ENCODE data around the gene NPAS3. TPM values are rescaled to one million over a fixed set of nuclear protein-coding genes. Genes with fewer than 3 reads are reported as not detected.

The NPAS3 gene
- total RNA-seq, 1 donor from 2014 or later, result 2.4 TPM

GRCh38 chr14:33742166-33742565, 803.5 kb downstream of the NPAS3 start:
- TF ChIP-seq CTCF (IDR thresholded peaks at IDR 0.05; ENCODE audit: partially characterized antibody, unreplicated experiment), result no peak
- Mint-ChIP-seq H3K4me1 (ENCODE audit: low read depth, unreplicated experiment) (no peaks in the 10 kb centered on the region), H3K27me3 (ENCODE audit: unreplicated experiment) (peaks cover 1% of the 10 kb centered on the region), H3K36me3 (ENCODE audit: unreplicated experiment) (no peaks in the 10 kb centered on the region), H3K9me3 (ENCODE audit: unreplicated experiment) (no peaks in the 10 kb centered on the region), H3K27ac (ENCODE audit: unreplicated experiment) (no peak overlapping the region), H3K4me3 (ENCODE audit: unreplicated experiment) (no peak overlapping the region)
- DNase-seq, result no peak

- Mint-ChIP-seq H3K27me3 (ENCODE audit: unreplicated experiment) (peaks cover 1% of the 10 kb centered on the region), H3K4me3 (ENCODE audit: unreplicated experiment) (no peak overlapping the region), H3K36me3 (ENCODE audit: unreplicated experiment) (no peaks in the 10 kb centered on the region), H3K4me1 (ENCODE audit: low read depth, unreplicated experiment) (no peaks in the 10 kb centered on the region), H3K9me3 (ENCODE audit: unreplicated experiment) (no peaks in the 10 kb centered on the region), H3K27ac (ENCODE audit: unreplicated experiment) (no peak overlapping the region)
- DNase-seq, result no peak
- no peak for TF ChIP-seq CTCF (IDR thresholded peaks at IDR 0.05; ENCODE audit: partially characterized antibody, unreplicated experiment)
Measured at GRCh38 chr14:33745163-33745562, 806.5 kb downstream of the NPAS3 start.

- no peak overlapping the region for H3K4me3 Mint-ChIP-seq (ENCODE audit: unreplicated experiment)
- no peaks in the 10 kb centered on the region for H3K4me1 Mint-ChIP-seq (ENCODE audit: low read depth, unreplicated experiment)
- H3K9me3 Mint-ChIP-seq (ENCODE audit: unreplicated experiment), result no peaks in the 10 kb centered on the region
- H3K36me3 Mint-ChIP-seq (ENCODE audit: unreplicated experiment), result no peaks in the 10 kb centered on the region
- no peak for TF ChIP-seq CTCF (IDR thresholded peaks at IDR 0.05; ENCODE audit: partially characterized antibody, unreplicated experiment)
- no peak for DNase-seq
- no peak overlapping the region for H3K27ac Mint-ChIP-seq (ENCODE audit: unreplicated experiment)
- peaks cover under 1% of the 10 kb centered on the region for H3K27me3 Mint-ChIP-seq (ENCODE audit: unreplicated experiment)
Measured at GRCh38 chr14:33747749-33748148, 809.1 kb downstream of the NPAS3 start.

DNA sequence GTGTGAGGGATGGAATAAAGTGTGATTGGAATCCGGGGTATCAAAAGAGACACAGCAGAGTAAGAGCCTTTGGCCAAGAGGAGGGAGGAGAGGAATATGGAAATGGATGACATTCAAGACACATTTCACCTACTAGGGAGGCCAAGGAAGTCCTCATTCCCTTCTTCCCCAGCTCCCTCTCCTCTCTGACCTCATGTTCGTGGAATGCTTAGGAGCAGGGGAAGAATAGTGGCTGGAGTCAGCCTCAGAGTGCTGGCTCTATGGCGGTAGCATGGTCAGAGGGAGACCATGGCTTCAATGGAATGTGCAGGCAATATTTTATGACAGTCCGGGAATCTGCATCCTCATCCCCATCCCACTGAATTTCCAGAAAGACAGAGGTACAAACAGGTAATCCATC, 815.6 kb downstream of the NPAS3 start:
- Mint-ChIP-seq H3K9me3 (ENCODE audit: unreplicated experiment) (peaks cover 2% of the 10 kb centered on the region), H3K27me3 (ENCODE audit: unreplicated experiment) (no peaks in the 10 kb centered on the region), H3K36me3 (ENCODE audit: unreplicated experiment) (no peaks in the 10 kb centered on the region), H3K27ac (ENCODE audit: unreplicated experiment) (no peak overlapping the region), H3K4me3 (ENCODE audit: unreplicated experiment) (no peak overlapping the region), H3K4me1 (ENCODE audit: low read depth, unreplicated experiment) (no peaks in the 10 kb centered on the region)
- TF ChIP-seq CTCF (IDR thresholded peaks at IDR 0.05; ENCODE audit: partially characterized antibody, unreplicated experiment), result no peak
- DNase-seq, result no peak

DNA sequence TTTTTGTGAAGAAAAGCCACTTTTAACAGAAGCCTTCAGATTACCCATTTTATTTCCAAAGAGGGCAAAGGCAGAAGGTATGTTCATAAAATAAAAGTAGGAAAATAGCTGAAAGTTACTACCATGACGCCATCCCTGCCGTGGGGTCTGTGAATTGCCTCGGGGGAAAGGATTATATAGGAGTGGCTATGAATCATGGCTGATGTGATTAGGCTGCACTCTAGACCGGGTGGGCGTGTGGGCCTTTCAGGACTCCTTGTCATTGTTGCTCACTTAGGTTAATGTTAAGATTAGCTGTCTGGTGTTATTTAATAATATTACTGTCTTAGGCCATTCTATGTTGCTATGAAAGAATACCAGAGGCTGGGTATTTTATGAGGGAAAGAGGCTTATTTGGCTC, 816.7 kb downstream of the NPAS3 start:
- peaks cover 2% of the 10 kb centered on the region for H3K9me3 Mint-ChIP-seq (ENCODE audit: unreplicated experiment)
- H3K4me3 Mint-ChIP-seq (ENCODE audit: unreplicated experiment), result no peak overlapping the region
- H3K4me1 Mint-ChIP-seq (ENCODE audit: low read depth, unreplicated experiment), result no peaks in the 10 kb centered on the region
- no peak for DNase-seq
- no peak for TF ChIP-seq CTCF (IDR thresholded peaks at IDR 0.05; ENCODE audit: partially characterized antibody, unreplicated experiment)
- H3K27ac Mint-ChIP-seq (ENCODE audit: unreplicated experiment), result no peak overlapping the region
- no peaks in the 10 kb centered on the region for H3K27me3 Mint-ChIP-seq (ENCODE audit: unreplicated experiment)
- H3K36me3 Mint-ChIP-seq (ENCODE audit: unreplicated experiment), result no peaks in the 10 kb centered on the region

All from glutamatergic neuron (in vitro differentiated cells).